Left lung (tissue), 10 donors: Measurements from ENCODE around the gene MOCS3. TPM values are rescaled to one million over a fixed set of nuclear protein-coding genes. Genes with fewer than 3 reads are reported as not detected.

Experiments
- ATAC-seq: fragments of 200-7000 bp; cut with Tn5 transposase; one replicate; pipeline ENCODE4 v1.9.1; 2020; ENCODE audit warnings: moderate library complexity
- DNase-seq, 4 donors: peaks; one replicate each; pipeline ENCODE4 v3.0.0-alpha.2; 2013 to 2020
- H3K27ac ChIP-seq, 2 donors: fragments of 200-600 bp; sonication (generic) in 1 of 2; one replicate each; pipeline versions ENCODE4 v1.5.0 to v1.8.0; 2020 to 2021
- H3K27me3 ChIP-seq, 2 donors: fragments of 200-600 bp; sonication (generic) in 1 of 2; one replicate each; pipeline versions ENCODE4 v1.5.0 to v1.8.0; 2020 to 2021
- H3K36me3 ChIP-seq, 2 donors: fragments of 200-600 bp; sonication (generic) in 1 of 2; one replicate each; pipeline versions ENCODE4 v1.5.0 to v1.8.0; 2020 to 2021
- H3K4me1 ChIP-seq, 2 donors: fragments of 200-600 bp; one replicate each; pipeline ENCODE4 v1.8.0; 2021
- H3K4me3 ChIP-seq, 2 donors: fragments of 200-600 bp; sonication (generic) in 1 of 2; one replicate each; pipeline versions ENCODE4 v1.5.0 to v1.8.0; 2020 to 2021; ENCODE audit warnings: mild to moderate bottlenecking in 1 of 2
- H3K9me3 ChIP-seq, 2 donors: fragments of 200-600 bp; sonication (generic) in 1 of 2; one replicate each; pipeline versions ENCODE4 v1.5.0 to v1.8.0; 2020 to 2021
- intact Hi-C, 2 donors: fragments of 100-400 bp; cut with DNase I; formaldehyde crosslinking; loops; one replicate each; pipeline versions ENCODE4 v1.11.2 to v1.14.2; 2022
- polyA plus RNA-seq, 6 donors: library from polyadenylated mRNA; unstranded; fragments of 120-200 nt; gene quantifications; one replicate each; pipeline ENCODE4 v1.2.1, GENCODE V29; 2013; ENCODE audit not compliant: insufficient read length in 6 of 6
- total RNA-seq, 2 donors: library from RNA; stranded (reverse); fragmentation: NEBNext Ultra II Directional; extraction: Animal tissue kit (Norgen Biotek cat#: 25700); gene quantifications; one replicate each; pipeline ENCODE4 v1.2.1, GENCODE V29; 2021
- TF ChIP-seq, protein P1 (sequence below), 2 donors: fragments of 200-600 bp; sonication (generic) in 1 of 2; IDR thresholded peaks; one replicate each; pipeline versions ENCODE4 v1.5.0 to v1.8.0; 2021; ENCODE audit warnings: antibody characterized with exemption in 2 of 2
- donor health status: DM: no; HTN: yes; CAD: no.
- donor health status: DM: no; HTN: no; CAD: no.

The MOCS3 gene
- total and polyA plus RNA-seq, 8 donors, result 3.1 to 4.2 (median 3.7) TPM

DNA sequence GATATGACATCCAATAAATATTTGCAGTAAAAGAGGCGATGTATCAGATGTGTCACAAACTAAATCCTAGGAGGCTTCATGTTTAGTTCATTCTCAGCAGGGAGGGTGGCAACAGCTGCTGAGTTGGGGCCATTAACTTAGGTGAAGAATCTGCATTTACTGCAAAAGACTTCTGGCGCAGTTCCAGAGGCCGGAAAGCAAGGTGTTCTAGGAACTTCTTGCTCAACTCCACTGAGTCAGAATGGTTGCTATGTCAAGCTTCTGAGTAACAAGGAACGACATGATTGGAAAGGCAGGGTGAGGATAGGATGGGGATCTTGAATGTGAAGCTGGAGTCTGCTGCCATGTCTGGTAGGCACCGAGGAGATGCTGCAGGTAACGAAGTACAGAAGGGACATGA is 39.1 kb upstream of the MOCS3 start:
- Histone ChIP-seq H3K4me3 (no peak overlapping the region), H3K4me1 (peaks cover 18 to 90% of the 10 kb centered on the region in 2 donors), H3K36me3 (peaks cover 0 to 7% of the 10 kb centered on the region in 2 donors), H3K27ac (no peak overlapping the region), H3K9me3 (no peaks in the 10 kb centered on the region), H3K27me3 (no peaks in the 10 kb centered on the region)
- no peak for ATAC-seq
- intact Hi-C loops, result no loop called here
- no peak for DNase-seq
- TF ChIP-seq, protein P1, sequence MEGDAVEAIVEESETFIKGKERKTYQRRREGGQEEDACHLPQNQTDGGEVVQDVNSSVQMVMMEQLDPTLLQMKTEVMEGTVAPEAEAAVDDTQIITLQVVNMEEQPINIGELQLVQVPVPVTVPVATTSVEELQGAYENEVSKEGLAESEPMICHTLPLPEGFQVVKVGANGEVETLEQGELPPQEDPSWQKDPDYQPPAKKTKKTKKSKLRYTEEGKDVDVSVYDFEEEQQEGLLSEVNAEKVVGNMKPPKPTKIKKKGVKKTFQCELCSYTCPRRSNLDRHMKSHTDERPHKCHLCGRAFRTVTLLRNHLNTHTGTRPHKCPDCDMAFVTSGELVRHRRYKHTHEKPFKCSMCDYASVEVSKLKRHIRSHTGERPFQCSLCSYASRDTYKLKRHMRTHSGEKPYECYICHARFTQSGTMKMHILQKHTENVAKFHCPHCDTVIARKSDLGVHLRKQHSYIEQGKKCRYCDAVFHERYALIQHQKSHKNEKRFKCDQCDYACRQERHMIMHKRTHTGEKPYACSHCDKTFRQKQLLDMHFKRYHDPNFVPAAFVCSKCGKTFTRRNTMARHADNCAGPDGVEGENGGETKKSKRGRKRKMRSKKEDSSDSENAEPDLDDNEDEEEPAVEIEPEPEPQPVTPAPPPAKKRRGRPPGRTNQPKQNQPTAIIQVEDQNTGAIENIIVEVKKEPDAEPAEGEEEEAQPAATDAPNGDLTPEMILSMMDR (IDR thresholded peaks at IDR 0.05), result no peak

DNA sequence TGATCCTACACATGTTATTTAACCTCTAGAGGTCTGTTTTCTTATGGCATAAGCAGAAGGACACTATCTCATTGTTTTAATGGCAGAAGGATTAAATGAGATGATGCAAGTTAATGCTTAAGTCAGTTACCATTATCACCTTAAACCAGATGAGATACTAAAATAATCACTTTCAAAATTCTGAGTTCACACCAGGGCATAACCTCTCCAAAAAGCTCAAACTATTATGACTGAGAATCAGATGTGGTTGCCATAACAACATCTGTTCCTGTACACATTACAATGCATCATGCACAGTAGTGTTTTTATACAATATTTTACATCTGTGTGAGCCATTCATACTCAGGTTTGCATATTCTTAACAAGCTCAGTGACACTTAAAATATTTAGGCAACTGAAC is 37.6 kb upstream of the MOCS3 start:
- TF ChIP-seq, protein P1 (IDR thresholded peaks at IDR 0.05), result no peak
- Histone ChIP-seq H3K27ac (peak overlapping the region in 1 of 2 donors; percentile 34), H3K27me3 (no peaks in the 10 kb centered on the region), H3K4me3 (no peak overlapping the region), H3K4me1 (peaks cover 7 to 91% of the 10 kb centered on the region in 2 donors), H3K36me3 (peaks cover 0 to 7% of the 10 kb centered on the region in 2 donors), H3K9me3 (no peaks in the 10 kb centered on the region)
- DNase-seq, result no peak
- peak; percentile 11 for ATAC-seq
- intact Hi-C loops, result loop anchor here in 1 of 2 donors (10.0 kb wide), 1 partner anchor 126 kb away; the partner anchor contains the start of gene BCAS4

DNA sequence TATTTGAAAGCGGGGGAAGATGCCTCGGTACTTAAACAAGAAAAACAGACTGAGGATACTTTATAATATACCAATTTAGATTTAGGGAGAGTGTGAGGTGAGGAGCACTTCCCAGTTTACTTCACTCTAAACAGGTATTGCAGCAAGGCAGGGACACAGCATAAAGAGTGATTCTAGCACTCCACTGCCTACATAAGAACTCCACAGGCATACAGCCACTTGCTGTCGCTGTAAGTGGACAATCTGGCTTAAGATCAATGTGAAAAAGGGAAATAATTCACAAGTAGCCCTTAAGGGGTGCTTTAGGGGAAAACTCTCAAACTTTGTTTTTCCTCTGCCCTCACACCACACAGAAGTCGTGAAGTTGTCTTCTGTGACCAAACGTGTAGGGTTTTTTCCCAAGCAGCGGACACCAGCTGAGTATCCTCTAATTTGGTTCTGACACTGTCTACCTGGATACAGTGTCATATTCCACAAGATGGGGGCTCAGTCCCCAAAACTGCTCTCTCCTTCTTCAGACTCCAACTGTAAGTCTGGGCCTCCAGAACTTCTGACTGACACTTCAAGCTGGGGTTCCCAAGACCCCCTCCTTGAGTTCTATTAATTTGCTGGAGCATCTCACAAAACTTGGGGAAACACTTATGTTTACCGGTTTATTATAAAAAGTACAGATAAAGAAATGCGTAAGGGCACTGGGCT is 36.7 kb upstream of the MOCS3 start:
- Histone ChIP-seq H3K9me3 (no peaks in the 10 kb centered on the region), H3K27me3 (no peaks in the 10 kb centered on the region), H3K4me3 (no peak overlapping the region), H3K27ac (peak overlapping the region in 1 of 2 donors; percentile 34), H3K4me1 (peaks cover 2 to 91% of the 10 kb centered on the region in 2 donors), H3K36me3 (peaks cover 0 to 7% of the 10 kb centered on the region in 2 donors)
- ATAC-seq (peak; percentile 94), DNase-seq (peak in 2 of 4 donors; percentile 20 to 58)
- TF ChIP-seq, protein P1 (IDR thresholded peaks at IDR 0.05), result no peak
- intact Hi-C loops, result loop anchor here in 1 of 2 donors (10.0 kb wide), 1 partner anchor 127 kb away; the partner anchor contains the start of gene BCAS4

DNA sequence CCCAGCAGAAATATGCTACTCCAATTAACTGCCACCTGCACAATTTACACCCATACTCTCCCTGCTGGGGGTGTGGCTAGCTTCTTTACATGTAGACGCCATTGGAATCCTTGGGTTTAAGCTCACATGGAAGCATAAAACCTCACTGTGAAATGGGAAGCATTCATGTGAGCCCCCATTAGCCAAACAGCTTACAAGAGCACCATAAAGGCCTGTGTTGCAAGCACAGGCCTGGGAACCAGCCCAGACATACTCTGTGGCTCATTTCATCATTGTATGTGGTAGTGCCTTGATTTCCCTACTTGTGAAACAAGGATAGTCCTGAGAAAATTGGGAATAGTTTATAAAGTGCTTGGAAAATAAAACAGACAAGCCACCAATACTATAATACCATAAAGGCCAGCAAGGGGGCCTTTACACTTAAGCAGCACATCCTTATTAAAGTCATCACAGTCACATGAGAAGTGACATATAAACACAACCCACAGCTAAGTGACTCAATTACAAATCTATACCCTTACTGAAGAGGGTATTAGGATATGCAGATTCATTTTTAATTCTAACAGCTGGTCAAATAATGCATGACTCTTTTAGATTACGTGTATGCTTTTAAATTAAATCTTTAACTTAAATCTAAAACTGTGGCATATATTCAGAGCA is 34.2 kb upstream of the MOCS3 start:
- Histone ChIP-seq H3K9me3 (no peaks in the 10 kb centered on the region), H3K36me3 (peaks cover 0 to 7% of the 10 kb centered on the region in 2 donors), H3K4me3 (no peak overlapping the region), H3K4me1 (peaks cover 13 to 94% of the 10 kb centered on the region in 2 donors), H3K27ac (no peak overlapping the region), H3K27me3 (no peaks in the 10 kb centered on the region)
- intact Hi-C loops, result loop anchor here in 1 of 2 donors (10.0 kb wide), 1 partner anchor 130 kb away; the partner anchor contains the start of gene BCAS4
- ATAC-seq (no peak), DNase-seq (no peak)
- TF ChIP-seq, protein P1 (IDR thresholded peaks at IDR 0.05), result no peak

GRCh38 chr20:50926530-50926929 is 32.1 kb upstream of the MOCS3 start:
- no peak overlapping the region for H3K27ac ChIP-seq
- intact Hi-C loops, result loop anchor here in 1 of 2 donors (10.0 kb wide), 1 partner anchor 132 kb away; the partner anchor contains the start of gene BCAS4
- no peak for DNase-seq
- no peak overlapping the region for H3K4me3 ChIP-seq
- peaks cover 0 to 7% of the 10 kb centered on the region in 2 donors for H3K36me3 ChIP-seq
- TF ChIP-seq, protein P1 (IDR thresholded peaks at IDR 0.05), result no peak
- peaks cover 13 to 81% of the 10 kb centered on the region in 2 donors for H3K4me1 ChIP-seq
- no peaks in the 10 kb centered on the region for H3K9me3 ChIP-seq
- no peaks in the 10 kb centered on the region for H3K27me3 ChIP-seq
- no peak for ATAC-seq
